Activated CD8-positive, alpha-beta memory T cell treated with anti-CD3 and anti-CD28 coated beads, Interleukin-2, amount 50 U/mL, for 48 hours (primary cell): Measurements from ENCODE around the gene CCDC157.

ENCODE experiments used
- DNase-seq: peaks from one replicate; pipeline ENCODE4 v3.0.0-alpha.2; 2020

Gene CCDC157

DNA sequence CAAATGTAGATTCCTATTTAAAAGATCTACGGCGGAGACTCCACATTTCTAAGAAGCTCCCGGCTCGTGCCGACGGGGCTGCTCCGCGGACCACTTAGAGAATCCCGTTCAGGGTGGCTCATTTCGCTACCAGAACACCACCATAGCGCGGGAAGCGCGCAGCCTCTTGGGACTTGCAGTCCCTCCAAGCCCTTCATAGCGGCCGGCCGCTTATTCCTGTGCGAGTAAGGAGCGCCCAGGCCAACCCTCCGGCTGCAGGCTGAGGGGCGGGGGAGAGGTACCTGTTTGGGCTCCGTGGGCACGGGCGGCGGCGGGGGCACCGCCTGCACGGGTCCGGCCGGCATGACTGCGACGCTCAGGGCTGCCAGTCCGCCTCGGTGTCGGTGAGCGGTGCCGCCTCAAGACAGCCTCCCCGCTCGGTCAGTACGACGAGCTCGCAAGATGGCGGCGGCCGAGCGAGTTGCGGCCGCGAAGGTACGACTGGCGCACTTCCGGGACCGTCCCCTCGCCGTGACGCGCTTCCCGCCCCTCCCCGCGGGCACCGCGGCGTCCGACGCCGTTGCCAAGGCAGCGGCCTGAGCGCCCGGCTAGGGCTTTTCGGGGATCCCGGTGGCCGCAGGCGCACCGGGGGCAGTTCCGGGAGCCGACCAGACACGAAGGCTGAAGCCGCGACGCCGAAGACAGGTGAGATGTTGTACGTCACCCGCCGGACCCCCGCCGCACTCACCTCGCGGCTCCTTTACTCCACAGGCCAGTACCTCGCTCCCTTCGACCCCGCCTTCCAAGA lies at the start of gene CCDC157, which contains the start of gene SF3A1:
TSS of gene CCDC157 (plus strand) at position 559 of the 787 bp plus-strand sequence. CDS start 8,994 bp downstream, outside the sequence.
TSS of gene SF3A1 (minus strand) at position 446 of the 787 bp plus-strand sequence. CDS start at position 344, 102 bp downstream.
- peak; percentile 94 for DNase-seq

DNA sequence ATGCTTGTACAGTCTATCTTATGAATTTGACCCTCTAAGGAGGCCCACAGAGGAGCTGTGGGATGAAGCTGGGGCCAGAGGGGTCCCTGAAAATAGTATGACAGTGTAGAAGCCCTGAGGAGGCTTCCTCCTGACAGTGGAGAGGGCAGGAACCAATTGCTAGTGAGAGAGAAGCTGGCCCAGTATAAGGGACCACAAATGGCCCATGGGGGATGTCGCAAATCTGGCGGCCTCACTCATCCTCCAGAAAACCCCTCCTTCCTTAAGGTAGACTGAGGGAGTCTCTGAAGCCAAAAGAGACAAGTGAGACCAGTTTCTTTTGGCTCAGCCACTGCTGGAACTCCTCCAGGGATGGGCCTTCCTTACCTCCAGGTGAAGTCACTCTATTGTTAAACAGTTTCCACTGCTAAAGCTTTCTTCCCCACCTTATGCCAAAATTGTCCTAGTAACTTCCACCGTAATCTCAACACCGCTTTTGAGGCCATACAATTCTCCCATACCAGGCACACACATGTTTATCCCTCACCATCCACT lies 49.7 kb upstream of the CCDC157 start:
- DNase-seq = no peak

DNA sequence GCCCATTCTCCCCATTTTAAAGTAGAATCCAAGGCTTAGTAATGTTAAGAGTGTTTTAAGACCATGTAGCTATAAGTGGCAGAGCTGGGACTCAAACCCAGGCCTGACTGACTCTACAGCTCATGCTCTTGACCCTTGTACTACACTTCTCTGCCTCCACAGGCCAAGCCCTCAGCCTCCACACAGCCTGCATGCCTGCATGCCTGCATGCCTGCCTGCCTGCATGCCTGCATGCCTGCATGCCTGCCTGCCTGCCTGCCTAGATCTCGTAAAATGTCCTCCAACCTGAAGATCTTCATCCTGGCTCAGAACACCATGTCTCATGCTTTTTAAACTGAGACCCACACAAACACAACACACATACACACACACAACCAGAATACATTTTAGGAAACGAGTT lies 48.7 kb upstream of the CCDC157 start:
- DNase-seq = no peak

DNA sequence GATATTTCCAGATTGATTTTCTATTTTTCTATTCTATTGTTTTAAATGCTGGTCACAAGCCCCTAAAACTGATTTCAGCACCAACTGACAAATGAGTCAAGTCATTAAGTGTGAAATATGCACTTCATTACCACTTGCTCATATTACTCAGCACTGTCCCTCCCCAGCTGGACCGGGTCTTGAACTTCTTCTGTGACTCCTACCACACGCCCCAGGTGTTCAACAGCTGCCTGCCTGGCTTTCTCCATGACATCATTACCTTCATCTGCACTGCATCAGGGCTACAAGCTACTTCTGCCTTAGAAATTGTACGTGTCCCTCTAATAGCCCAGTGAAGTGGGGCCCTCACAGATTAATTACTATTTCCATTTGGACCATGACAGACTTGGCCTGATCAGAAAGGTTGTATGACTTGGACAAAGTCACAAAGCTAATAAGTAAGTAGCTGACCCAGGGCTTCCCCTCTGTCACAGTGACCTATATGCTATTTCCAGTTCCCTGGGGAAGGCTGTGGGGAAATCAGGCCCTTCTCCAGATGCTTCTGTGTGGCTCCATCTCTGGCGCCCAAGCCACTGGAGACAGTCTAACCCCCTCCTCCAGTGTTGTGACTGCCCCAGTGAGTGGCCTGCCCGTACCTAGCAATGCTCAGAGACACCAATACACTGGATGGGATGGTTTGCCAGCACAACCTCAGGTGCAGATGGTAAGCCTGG lies 48.1 kb upstream of the CCDC157 start:
- no peak for DNase-seq

DNA sequence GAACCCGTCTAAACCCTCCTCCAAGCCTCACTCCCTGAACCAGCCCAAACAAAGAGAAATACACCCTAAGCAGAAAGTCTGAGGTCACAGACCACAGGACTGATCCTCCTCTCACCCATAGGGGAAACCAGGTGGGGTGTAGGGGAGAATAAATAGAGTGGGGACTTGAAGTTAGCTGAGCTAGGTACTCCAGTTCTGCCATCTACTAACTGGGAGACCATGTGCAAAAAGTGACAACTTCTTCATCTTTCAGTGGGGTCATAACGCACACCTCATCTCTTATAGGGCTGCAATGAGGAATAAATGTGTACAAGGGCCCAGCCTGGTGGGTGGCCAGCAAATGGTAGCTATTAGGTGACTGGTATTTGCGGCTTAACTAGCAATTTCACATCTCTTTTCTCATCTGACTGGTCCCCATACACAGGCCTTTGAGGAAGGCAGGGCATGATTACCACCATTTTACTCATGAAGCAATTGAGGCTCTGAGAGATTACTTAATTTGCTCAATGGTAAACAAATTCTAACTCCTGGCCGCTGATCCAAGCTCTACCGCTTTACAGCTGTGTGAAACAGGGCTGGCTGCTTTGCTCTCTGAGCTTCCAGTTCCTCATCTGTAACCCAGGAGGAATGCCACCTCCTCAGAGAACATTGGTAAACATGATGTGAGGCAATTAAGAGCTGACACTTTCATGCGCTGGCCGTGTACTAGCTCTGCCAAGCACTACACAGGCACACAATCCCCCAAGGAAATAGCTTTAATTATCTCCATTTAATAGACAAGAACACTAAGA lies 46.7 kb upstream of the CCDC157 start:
- no peak for DNase-seq

DNA sequence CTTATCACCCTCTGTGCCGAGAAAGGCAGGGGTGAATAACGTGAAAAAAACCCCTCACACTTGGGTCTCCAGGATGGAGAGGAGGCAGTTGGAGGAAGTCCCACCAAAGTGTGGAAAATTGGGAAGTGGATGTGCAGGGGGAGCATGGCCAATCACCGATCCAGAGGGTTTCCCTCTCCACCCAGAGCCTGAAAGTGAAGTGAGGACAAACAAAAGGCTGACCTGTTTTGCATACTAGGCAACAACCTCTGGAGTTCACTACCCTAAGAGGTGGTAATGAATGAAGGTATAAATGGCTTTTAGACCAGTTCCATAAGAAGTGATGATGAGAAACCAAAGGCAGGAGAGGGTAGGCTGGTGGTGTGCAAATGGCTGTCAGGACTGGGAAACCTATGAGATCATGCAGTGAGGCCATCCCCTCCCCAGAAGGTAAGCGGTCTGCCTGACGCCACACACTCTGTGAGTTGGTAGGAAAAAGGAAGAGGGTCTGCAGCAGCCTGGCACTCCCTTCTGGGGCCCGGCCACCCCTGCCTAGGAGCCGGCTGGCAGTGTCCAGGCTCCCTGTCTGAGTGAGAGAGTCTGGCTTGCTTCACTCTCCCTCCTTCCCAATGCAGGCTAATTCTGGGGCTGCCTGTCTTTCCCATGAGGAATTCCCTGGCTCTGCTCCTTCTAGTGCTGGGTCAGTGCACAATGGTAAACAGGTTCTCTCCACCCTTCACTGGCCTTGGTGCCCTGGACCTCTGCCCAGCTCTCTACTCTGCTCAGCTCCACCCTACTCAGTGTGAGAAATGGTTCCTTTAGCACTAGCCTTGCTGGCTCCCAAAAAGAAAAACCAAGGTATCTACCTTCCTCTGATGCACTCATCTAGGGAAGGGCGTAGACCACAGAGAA lies 45.7 kb upstream of the CCDC157 start:
- no peak for DNase-seq

DNA sequence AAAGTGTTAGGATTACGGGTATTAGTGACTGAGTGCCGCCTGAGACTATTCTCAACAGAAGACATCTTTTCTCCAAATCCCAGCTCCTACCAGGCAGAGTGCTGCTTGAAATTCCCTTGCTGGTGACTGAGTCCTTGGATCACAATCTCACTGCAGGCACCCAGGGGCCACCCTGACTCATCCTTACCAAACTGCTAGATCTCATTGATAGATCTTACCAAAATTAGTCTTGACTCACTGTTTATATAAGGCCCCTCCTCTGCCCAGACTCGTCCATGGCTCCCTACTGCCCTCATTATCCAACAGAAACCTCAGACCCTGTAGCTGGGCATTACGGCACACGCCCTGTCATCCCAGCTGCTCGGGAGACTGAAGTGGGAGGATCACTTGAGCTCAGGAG lies 44.8 kb upstream of the CCDC157 start:
- DNase-seq = no peak

DNA sequence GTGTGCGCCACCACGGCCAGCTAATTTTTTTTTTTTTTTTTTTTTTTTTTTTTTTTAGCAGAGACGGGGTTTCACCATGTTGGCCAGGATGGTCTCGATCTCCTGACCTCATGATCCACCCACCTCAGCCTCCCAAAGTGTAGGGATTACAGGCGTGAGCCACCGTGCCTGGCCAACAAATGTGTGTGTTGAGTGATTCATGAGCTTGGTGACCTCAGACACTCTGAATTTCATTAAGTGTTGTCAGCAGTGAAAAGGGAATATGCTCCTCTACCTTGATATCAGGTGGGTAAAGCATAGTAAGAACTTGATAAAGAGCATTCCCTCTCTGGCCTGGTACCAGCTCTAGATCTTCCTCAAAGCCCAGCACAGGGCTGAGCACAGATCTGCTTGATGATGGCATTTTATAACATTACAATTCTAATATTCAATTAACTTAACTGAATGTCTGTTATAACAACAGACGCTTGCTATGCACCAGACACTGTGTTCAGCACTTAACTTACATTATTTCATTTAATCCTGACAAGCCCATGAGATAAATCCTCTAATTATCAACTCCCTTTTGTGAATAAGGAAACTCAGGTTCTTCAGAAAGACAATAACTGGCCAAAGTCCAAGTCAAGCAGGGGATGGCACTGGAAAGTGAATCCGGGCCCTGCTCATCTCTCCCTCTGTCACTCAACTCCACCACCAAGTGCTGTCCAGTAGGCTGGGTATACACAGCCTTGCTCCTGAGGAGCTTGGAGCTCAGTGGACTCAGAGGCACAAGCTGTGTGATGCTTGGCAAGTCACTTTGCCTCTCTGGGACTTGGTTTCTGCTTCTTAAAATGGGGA lies 43.1 kb upstream of the CCDC157 start:
- no peak for DNase-seq

DNA sequence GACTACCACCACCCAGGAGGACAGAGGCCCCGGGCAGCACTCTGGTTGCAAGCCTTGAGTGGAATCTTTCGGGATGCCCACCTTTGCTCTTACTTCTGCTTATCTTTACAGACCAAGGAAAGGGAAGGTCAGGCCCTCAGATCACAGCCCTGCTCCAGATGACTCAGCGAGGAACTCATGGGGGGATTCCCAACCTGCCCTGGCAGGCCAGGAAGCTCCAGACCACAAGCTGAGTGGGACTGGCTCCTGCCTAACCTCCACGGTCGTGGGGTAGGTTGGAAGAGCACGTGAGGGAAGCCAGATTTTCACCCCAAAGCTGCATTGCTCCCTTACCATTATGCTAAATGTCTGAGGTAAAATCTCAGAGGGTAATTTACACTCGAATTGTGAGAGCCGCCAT lies 41.9 kb upstream of the CCDC157 start:
- DNase-seq = peak; percentile 69

DNA sequence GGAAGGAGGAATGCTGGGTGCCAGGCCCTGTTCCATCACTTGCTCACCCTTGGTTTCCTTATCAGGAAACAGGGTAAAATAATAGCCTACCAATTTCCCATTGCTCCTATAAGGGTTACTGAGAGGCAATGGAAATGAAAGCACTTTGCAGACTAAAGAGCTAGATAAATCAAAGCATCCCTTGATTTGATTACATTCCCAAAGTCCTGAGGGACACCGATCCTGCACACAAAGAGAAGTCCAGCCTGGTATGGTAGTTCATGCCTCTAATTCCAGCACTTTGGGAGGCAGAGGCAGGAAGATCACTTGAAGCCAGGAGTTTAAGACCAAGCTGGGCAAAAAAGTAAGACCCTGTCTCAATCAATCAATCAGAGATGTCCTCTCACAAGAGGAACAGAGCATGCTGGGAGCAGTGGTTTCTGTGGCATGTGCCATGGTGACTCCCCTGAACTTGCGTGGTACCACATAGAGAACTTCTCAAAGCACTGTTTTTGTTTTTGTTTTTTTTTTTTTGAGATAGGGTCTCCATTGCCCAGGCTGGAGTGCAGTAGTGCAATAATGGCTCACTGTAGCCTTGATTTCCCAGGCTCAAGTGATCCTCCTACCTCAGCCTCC lies 40.7 kb upstream of the CCDC157 start:
- DNase-seq = no peak

DNA sequence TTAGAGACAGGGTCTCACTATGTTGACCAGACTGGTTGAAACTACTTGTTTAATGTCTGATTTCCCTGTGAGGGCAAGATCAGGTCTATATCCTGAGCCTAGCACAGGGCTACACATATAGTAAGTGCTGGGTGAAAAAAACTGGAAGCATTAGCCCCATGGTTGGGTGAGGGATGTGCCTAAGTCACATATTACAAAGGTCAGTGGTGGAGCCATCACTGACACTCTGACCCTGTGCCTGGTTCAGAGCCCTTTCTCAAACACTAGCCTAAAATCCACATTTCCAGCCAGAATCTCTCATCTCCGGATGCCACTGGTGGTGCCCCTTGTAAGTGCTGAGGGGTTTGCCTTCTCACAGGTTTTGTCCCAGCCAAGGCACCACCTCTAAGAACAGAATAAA lies 39.0 kb upstream of the CCDC157 start:
- no peak for DNase-seq

DNA sequence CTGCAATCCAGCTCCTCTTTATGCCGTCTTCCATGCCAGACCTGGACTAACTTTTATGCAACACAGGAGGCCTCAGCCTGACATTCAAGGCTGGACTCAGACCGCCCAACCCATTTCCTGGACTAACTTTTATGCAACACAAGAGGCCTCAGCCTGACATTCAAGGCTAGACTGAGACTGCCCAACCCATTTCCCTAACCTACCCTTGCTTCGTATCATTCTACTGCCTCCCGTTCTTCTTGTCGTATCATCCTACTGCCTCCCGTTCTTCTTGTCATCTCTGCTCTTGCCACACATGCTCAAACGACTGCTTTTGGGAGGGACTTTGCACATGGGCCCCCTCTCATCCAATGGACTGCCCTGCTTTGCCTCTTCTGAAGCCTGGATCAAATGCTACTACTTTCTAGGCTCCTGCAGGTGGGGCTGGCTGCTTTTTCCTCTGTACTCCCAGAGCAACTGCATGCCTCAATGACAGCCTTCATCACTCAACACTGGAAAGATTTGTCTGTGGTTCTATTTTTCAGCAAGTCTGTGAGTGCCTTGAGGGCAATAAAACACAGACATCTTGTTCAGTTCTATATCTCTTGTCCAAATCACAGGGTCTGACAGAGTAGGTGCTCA lies 37.9 kb upstream of the CCDC157 start:
- no peak for DNase-seq

DNA sequence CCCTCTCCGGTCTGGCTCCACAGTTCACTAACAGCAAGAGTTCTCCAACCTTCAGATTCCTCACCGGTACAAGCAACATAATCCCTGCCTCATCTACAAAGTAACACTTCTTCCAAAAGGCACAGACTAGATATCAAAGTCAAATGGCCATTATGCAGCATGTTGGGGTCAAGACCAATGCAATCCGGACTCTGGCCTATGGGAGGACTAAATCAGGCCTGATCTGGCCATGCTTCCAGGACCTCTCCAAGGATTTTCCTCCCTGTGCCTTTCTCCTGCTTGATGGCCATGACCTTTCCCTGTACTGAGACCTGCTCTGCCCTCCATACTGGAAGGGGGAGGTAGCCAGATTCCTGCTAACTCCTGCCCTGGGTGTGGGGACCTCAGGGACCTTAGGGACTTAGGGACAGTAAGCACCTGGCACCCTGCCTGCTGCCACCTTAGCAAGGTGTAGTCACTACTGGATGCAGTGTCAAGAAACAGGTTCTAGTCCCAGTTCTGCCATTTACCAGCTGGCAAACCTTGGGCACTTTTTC lies 36.7 kb upstream of the CCDC157 start:
- no peak for DNase-seq

DNA sequence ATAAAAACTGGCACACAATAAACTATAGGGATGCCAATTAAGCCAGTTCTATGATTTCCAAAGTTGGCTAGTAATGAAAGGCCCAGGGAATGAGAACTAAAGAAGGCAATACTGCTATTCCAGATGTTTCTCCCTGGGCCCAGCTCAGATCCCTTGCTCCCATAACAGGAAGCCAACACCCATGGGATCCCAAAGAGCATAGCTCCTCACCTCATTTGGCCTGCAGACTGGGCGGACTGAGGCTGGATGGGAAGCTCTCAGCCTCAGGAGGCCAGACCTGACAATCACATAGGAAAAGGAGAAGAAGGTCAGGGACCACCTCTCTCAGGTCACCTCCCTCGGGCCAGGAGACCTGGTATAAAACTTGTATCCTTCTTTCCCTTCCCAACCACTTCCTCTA lies 35.3 kb upstream of the CCDC157 start:
- DNase-seq = no peak

DNA sequence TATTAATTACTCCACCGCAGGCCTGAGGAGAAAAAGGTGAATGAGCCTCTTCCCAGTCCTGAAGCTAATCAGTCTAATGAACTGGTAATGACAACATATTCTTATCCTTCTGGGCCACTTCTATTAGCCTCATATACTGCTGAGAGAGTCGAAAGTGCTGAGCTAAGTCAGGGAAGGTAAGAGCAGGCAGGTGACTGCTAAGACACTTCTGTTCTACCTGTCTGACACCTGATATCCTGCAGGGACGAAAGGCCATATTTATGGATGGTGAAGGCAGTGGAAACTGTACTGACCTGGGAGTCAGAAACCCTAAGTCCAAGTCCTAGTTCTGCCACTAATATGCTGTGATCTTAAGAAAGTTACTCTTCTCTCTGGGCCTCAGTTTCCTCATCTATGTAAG lies 33.6 kb upstream of the CCDC157 start:
- no peak for DNase-seq

DNA sequence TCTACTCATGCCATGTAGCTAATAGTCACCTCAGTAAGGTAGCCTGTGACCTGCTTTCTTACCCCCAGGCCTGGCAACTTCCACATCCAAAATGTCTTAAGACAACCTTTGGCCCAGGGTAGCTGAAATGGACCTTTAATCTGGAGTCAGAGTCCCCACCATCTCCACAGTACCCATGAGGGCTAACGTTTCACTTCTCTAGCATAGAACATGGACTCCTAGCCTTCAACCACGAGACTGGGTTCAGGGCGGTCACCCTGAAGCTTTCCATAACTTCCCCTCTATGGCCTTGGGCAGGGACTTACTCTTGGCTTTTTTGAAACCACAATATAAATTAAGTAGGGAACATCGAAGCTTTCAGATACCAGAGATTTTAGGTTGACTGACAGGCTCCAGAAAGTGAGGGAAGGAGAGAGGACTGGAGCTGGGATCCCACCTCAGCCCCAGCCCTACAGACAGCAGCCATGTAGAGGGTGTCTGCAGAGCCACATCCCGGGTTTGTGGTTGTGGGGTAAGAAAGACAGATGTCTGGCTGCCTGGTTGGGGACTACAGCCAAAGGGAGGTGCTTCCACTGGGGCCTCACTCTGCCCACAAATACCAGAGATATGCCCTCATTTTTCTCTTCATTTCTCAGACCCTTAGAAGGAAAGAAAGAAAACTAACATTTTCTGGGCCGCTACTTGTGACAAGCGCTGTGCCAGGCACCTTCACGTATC lies 32.6 kb upstream of the CCDC157 start:
- no peak for DNase-seq

DNA sequence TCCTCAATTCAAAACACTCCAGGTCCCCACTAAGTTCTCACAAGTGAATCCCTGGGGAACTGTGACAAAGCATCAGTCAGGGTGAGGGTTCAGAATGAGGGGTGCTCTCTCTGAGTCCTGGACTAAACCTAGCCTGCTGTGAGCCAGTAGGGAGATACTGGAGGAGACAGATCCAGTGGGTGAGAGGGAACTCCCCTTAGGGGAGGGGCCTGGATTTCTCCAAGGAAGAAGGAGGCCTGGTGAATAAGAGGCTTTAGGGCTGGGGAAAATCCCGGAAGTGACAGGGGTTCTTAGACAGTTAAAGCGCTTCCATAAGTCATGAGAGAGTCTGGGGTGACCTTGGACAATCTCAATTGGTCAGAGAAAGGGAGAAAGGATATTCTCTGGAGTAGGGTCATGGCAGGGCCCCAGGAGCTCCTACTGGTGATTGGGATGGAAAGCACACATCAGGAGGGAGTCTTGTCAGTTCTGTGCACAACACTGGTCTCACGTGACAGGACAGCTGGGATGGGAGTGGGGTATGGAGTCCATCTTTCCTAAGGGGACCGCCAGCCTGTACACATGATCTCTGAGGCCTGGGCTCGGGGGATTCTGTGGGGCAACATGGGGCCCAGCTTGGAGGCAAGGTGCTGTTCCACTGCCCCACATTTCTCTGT lies 31.6 kb upstream of the CCDC157 start:
- DNase-seq = no peak

DNA sequence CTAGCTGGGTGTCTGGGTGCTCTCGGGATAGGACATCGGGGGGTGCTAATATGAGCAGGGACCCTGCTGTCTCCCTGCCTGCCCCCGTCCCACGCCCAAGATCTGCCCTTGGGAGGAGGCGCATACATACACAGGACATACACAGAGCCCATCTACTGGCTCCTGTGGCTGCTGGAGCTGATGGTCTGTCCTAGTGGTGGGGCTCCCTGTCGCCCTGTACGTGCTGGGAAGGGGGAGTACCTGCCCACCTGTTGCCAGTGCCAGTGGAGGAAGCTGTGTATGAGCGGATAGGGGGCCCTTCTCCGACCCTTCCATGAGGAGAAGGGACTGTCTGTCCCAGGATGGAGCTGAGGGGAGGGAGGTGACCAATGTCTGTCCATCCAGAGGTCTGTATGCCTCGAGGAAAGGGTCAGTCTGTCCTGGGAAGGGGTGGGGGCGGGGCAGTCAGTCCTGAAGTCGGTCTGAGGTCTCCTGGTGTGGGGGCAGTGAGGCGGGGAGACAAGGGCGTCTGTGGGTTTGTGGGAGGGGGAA lies 31.0 kb upstream of the CCDC157 start:
- no peak for DNase-seq
